Measurements from ENCODE around the gene CASZ1.

The CASZ1 gene

DNA sequence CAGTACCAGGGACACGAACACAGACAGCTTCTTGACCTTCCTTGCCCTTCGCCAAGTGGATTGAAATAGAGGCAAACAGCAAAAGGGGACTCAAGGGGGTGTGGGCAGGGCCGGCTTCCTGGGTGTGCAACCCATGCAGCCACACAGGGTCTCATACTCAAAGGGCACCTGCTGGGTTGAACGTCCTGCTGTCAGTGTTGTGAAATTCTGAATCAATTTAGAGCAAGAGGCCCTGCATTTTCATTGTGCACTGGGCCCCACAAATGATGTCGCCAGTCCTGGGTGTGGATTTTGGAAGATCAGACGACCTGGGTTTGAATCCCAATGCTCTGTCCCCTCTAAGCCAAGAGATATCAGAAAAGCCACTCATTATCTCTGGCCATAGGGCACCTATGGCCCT, 51.1 kb downstream of the CASZ1 start:
- ATAC-seq (replicated peaks): no peak
- no peak overlapping the region for H3K4me3 Mint-ChIP-seq
- peaks cover 0 to under 1% of the 10 kb centered on the region in 2 donors for H3K36me3 Mint-ChIP-seq
- peaks cover 16 to 20% of the 10 kb centered on the region in 2 donors for H3K27me3 Mint-ChIP-seq
- DNase-seq: no peak
- H3K9me3 Mint-ChIP-seq: peaks cover 0 to under 1% of the 10 kb centered on the region in 2 donors
- H3K27ac Mint-ChIP-seq: no peak overlapping the region
- H3K4me1 Mint-ChIP-seq: peaks cover 0 to under 1% of the 10 kb centered on the region in 2 donors

- no peak overlapping the region for H3K27ac Mint-ChIP-seq
- H3K4me1 Mint-ChIP-seq: peaks cover 0 to 3% of the 10 kb centered on the region in 2 donors
- peaks cover 0 to 3% of the 10 kb centered on the region in 2 donors for H3K36me3 Mint-ChIP-seq
- H3K27me3 Mint-ChIP-seq: peaks cover 16 to 23% of the 10 kb centered on the region in 2 donors
- H3K9me3 Mint-ChIP-seq: peaks cover 0 to 3% of the 10 kb centered on the region in 2 donors
- DNase-seq (no peak), ATAC-seq (replicated peaks) (no peak)
- H3K4me3 Mint-ChIP-seq: no peak overlapping the region
These were observed 51.7 kb downstream of the CASZ1 start for GRCh38 chr1:10744654-10745238.

- H3K27me3 Mint-ChIP-seq: peaks cover 20 to 23% of the 10 kb centered on the region in 2 donors
- ATAC-seq (replicated peaks): no peak
- H3K4me3 Mint-ChIP-seq: no peak overlapping the region
- H3K9me3 Mint-ChIP-seq: peaks cover 0 to 3% of the 10 kb centered on the region in 2 donors
- peaks cover 0 to 3% of the 10 kb centered on the region in 2 donors for H3K36me3 Mint-ChIP-seq
- H3K27ac Mint-ChIP-seq: no peak overlapping the region
- H3K4me1 Mint-ChIP-seq: peaks cover 0 to 3% of the 10 kb centered on the region in 2 donors
- DNase-seq: no peak
These were observed 52.4 kb downstream of the CASZ1 start for GRCh38 chr1:10744029-10744428.

- DNase-seq: no peak
- Mint-ChIP-seq H3K9me3 (peaks cover 0 to 3% of the 10 kb centered on the region in 2 donors), H3K27ac (no peak overlapping the region), H3K36me3 (peaks cover 0 to 3% of the 10 kb centered on the region in 2 donors), H3K4me3 (no peak overlapping the region), H3K27me3 (peaks cover 23 to 26% of the 10 kb centered on the region in 2 donors), H3K4me1 (peaks cover 3 to 6% of the 10 kb centered on the region in 2 donors)
- ATAC-seq (replicated peaks): no peak
These were observed 54.8 kb downstream of the CASZ1 start for GRCh38 chr1:10741696-10742095.

DNA sequence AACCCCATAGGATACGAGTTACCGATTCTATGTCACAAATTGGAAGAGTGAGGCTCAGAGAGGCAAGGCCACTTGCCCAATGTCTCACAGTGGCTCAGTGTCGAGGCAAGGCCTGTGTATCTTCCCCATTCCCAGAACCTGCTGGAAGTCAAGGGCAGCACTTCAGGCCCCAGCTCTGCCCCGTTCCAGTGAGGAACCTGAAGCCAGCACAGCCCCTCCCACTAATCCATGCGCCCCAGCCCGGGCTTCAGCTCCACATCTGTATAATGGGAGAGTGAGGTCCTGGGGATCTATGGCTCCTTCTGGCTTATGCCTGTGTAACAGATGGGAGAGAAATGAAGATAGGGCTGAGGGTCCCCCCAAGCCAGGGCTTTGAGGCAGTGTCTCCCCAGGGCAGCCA, 56.3 kb downstream of the CASZ1 start:
- Mint-ChIP-seq H3K36me3 (peaks cover 0 to 3% of the 10 kb centered on the region in 2 donors), H3K27ac (no peak overlapping the region), H3K9me3 (peaks cover 0 to 3% of the 10 kb centered on the region in 2 donors), H3K27me3 (peaks cover 18 to 26% of the 10 kb centered on the region in 2 donors), H3K4me3 (no peak overlapping the region), H3K4me1 (peaks cover 5 to 6% of the 10 kb centered on the region in 2 donors)
- ATAC-seq (replicated peaks): no peak
- no peak for DNase-seq

DNA sequence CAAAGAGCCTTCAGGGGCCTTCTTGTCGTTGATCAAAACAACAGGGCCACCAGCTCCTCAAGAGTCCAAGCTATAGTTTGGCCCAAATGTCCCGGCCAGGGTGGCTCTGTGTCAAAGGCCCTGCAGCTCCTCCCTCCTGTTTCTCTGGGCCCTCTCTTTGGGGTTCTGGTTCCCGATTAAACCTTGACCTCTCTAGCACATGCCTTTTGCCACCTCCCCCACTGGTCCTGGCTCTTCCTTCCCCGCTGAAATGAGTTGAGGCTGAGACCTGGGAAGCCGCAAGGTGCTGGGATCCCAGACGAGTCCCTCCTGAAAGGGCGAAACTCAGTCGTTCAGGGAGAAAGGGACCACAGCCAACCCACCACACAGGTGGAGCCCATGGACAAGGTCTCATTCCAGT, 56.9 kb downstream of the CASZ1 start:
- Mint-ChIP-seq H3K4me1 (peaks cover 6 to 7% of the 10 kb centered on the region in 2 donors), H3K27ac (no peak overlapping the region), H3K9me3 (peaks cover 0 to 3% of the 10 kb centered on the region in 2 donors), H3K4me3 (no peak overlapping the region), H3K27me3 (peaks cover 18 to 26% of the 10 kb centered on the region in 2 donors), H3K36me3 (peaks cover 0 to 3% of the 10 kb centered on the region in 2 donors)
- no peak for ATAC-seq (replicated peaks)
- no peak for DNase-seq

DNA sequence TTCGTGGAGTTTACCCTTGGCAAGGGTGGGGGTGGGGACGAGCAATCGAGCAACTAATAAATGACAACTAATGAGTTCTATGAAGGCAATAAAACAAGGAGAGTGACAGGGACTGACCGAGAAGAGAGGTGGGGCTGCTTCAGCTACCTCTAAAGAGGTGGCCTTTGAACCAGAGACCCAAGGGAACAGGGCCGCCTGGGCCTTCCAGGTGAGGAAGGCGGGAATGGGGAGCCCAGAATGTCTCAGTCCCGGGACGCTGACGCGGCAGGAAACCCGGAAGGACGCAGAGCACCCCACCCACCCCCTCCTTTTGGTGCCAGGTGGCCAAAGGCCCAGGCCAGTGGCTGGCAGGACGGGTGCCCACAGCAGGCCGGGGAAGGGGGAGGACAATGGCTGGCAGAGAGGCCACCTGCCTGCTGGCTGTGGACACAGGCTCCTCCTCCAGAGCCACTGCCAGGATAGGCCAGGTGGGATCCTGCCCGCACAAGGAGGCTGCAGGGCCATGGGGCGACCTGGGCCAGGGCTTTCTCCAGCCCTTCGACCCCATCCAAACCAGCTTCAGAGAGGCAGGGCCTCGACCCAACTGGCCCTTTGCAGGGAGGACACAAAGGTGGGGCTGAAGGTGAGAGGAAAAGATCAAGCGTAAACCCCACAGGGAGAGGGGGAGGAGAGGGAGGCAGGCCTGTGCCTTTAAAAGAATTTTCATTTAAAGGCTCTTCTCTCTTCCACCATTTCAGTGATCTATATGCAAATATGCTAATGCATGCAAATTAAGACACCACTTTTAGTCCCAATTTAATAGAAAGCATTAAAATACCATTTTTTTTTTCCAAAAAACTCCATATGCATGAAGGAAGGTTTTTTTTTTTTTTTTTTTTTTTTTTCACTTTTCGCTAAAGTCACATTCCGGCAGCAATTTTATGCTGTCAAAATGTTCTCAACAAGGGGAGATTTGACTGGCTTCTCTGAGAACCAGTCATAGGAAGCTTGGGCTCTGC, 58.1 kb downstream of the CASZ1 start:
- H3K4me3 Mint-ChIP-seq: no peak overlapping the region
- H3K36me3 Mint-ChIP-seq: peaks cover 0 to 3% of the 10 kb centered on the region in 2 donors
- ATAC-seq (replicated peaks) (no peak), DNase-seq (no peak)
- H3K4me1 Mint-ChIP-seq: peaks cover 11 to 18% of the 10 kb centered on the region in 2 donors
- H3K27ac Mint-ChIP-seq: no peak overlapping the region
- H3K27me3 Mint-ChIP-seq: peaks cover 14 to 26% of the 10 kb centered on the region in 2 donors
- H3K9me3 Mint-ChIP-seq: peaks cover 0 to 3% of the 10 kb centered on the region in 2 donors

DNA sequence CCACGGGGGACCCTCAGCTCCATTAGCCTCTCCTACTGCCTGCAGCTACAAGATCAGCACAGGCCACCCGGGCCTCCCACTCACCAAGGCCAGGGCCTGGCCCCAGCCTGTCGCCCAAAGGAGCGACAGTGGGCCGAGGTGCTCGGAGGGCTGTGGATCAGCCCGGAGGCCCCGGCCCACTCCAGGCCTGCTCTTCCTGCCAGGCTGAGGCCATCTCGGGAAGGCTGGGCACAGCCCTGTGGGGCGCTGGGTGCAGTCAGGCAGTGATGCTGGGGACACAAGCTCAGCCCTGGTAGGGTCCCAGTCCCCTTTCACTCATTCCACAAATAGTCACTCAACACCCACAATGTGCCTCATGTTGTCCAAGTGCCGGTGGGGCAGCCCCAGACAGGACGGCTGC, 58.8 kb downstream of the CASZ1 start:
- Mint-ChIP-seq H3K4me3 (no peak overlapping the region), H3K9me3 (peaks cover 0 to 3% of the 10 kb centered on the region in 2 donors), H3K4me1 (peaks cover 15 to 24% of the 10 kb centered on the region in 2 donors), H3K27ac (no peak overlapping the region), H3K27me3 (peaks cover 9 to 26% of the 10 kb centered on the region in 2 donors), H3K36me3 (peaks cover 0 to 3% of the 10 kb centered on the region in 2 donors)
- no peak for DNase-seq
- ATAC-seq (replicated peaks): no peak

DNA sequence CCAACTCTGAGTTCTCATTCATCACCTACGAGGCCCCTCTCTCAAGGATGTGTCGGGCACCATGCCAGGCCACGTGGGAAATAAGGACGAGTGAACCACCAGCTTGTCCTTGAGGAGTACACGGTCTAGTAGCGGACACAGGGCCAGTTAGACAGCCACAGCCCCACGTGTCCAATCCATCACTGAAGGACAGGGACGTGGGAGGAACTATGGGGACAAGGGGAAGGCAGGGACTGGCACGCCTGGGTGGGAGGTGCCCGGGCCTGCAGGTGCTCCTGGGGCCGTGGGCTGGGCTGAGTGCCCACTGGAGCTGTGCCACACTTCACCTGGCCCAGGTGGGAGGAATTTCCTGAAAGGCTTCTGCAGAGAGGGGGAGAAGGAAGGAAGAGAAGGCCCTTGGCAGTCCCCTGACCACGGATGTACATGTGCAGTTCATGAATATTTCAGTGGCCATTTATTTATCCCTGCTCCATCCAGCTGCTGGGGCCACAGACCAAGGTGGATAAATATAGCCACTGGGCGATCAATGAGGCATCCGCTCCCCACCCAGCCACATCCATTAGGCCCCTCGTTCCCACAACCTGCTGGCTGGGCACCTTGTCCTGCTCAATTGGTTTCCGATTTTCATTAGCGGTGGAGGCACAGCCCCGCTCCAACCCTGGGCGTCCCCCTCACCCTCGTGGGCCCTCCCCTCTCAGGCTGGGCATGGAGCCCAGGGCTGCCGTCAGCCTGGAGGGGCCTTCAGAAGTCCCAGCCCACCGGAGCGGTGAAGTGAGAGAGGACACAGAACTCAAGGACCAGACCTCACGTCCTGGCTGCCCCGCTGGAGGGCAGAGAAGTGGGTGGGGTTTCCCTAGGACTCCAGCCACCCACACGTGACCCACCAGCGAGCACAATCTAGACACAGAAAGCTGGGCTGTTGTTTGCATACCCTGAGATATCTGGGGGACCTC, 59.5 kb downstream of the CASZ1 start:
- no peak overlapping the region for H3K27ac Mint-ChIP-seq
- no peak overlapping the region for H3K4me3 Mint-ChIP-seq
- DNase-seq: no peak
- H3K4me1 Mint-ChIP-seq: peaks cover 15 to 24% of the 10 kb centered on the region in 2 donors
- no peak for ATAC-seq (replicated peaks)
- H3K36me3 Mint-ChIP-seq: peaks cover 0 to 3% of the 10 kb centered on the region in 2 donors
- peaks cover 0 to 3% of the 10 kb centered on the region in 2 donors for H3K9me3 Mint-ChIP-seq
- H3K27me3 Mint-ChIP-seq: peaks cover 4 to 22% of the 10 kb centered on the region in 2 donors

- ATAC-seq (replicated peaks) (no peak), DNase-seq (no peak)
- Mint-ChIP-seq H3K27me3 (peaks cover 4 to 20% of the 10 kb centered on the region in 2 donors), H3K27ac (no peak overlapping the region), H3K9me3 (peaks cover 0 to 3% of the 10 kb centered on the region in 2 donors), H3K4me3 (no peak overlapping the region), H3K36me3 (peaks cover 0 to 3% of the 10 kb centered on the region in 2 donors), H3K4me1 (peaks cover 15 to 24% of the 10 kb centered on the region in 2 donors)
These were observed 60.7 kb downstream of the CASZ1 start for GRCh38 chr1:10735563-10736305.

DNA sequence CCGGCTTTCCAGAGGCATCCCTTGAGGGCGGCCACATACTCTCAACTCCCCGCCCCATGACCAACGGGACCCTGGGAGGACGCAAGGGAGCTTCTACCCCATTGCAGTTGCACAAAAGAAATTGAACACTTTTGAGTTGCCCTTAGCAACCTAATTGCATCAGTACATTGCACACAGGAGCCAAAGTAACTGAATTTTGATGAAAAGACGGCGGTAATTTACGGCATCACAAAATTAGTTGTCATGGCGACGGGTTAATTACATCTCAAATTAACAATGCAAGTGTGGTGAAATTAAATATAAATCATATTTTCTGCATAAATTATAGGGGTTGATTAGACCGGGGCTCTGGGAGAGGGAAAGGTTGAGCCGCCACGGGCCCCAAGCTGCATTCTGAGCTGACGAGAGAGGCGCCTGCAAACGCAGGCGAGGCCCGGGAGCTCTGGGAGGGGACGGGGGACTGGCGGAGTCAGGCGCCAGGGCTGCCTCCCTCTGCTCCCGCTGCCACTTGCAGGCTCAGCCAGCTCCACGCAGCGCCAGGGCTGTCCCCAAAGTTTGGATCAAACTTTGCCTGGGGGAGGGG, 61.4 kb downstream of the CASZ1 start:
- H3K9me3 Mint-ChIP-seq: no peaks in the 10 kb centered on the region
- H3K4me3 Mint-ChIP-seq: no peak overlapping the region
- peaks cover 12 to 24% of the 10 kb centered on the region in 2 donors for H3K4me1 Mint-ChIP-seq
- H3K27me3 Mint-ChIP-seq: peaks cover 0 to 20% of the 10 kb centered on the region in 2 donors
- H3K27ac Mint-ChIP-seq: no peak overlapping the region
- DNase-seq (no peak), ATAC-seq (replicated peaks) (no peak)
- no peaks in the 10 kb centered on the region for H3K36me3 Mint-ChIP-seq

DNA sequence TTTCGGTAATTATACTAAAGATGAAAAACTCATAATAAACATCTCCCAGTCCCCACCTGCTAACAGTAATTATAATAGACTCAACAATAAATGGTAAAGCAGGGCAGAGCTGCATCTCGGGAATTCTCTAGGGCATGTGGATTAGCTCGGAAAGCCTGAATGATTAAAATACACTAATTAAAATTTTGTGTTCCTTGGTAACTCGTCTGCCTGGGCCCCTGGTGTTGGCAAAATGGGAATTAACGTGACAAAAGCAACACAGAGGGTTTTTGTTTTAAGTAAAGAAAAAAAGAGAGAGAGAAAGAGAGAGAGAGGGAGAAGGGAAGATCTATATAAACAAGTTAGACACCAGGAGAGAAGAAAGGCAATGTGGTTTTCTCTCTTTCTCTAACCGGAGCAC, 62.1 kb downstream of the CASZ1 start:
- no peak for DNase-seq
- ATAC-seq (replicated peaks): no peak
- H3K27ac Mint-ChIP-seq: no peak overlapping the region

More for the DNA sequence above, 62.1 kb downstream of the CASZ1 start:
- Mint-ChIP-seq H3K36me3 (no peaks in the 10 kb centered on the region), H3K4me1 (peaks cover 12 to 24% of the 10 kb centered on the region in 2 donors), H3K4me3 (no peak overlapping the region), H3K27me3 (peaks cover 0 to 16% of the 10 kb centered on the region in 2 donors), H3K9me3 (no peaks in the 10 kb centered on the region)
